H1 (cell line): ENCODE measurements around the gene PLEKHA5. TPM values are rescaled to one million over a fixed set of nuclear protein-coding genes. Genes with fewer than 3 reads are reported as not detected.

Experiments used
- CTCF ChIA-PET: fragments of 300-600 bp; sonication (Branson Sonifier 250); formaldehyde crosslinking; loops from one replicate; lab custom pipeline; 2021; ENCODE audit not compliant: partially characterized antibody; lab: Charles Lee
- POLR2A ChIA-PET: fragments of 300-600 bp; sonication (Branson Sonifier 250); formaldehyde crosslinking; loops from one replicate; lab custom pipeline; 2021; ENCODE audit warnings: inconsistent platforms; ENCODE audit not compliant: partially characterized antibody; lab: Charles Lee
- DNase-seq, 2 experiments: peaks; one replicate each; pipeline versions ENCODE4 v3.0.0 to v3.0.0-alpha.2; 2010 to 2022; ENCODE audit warnings: low spot score in 2 of 2, low read depth in 1 of 2, mixed read lengths in 1 of 2
- FAIRE-seq: peaks from 2 replicates; lab custom pipeline; 2011; peaks lifted over from hg19 to GRCh38; lab: Jason Lieb, UNC
- H2AFZ ChIP-seq: 2 replicates; pipeline ENCODE4 v1.8.1; 2012; ENCODE audit warnings: low read length, inconsistent platforms
- H2AK5ac ChIP-seq: 2 replicates; pipeline ENCODE4 v1.6.1; 2013; ENCODE audit warnings: low read depth, low read length
- H2BK120ac ChIP-seq: replicated peaks from 2 replicates; pipeline ENCODE3; 2013; ENCODE audit warnings: low read depth, low read length, inconsistent platforms
- H2BK12ac ChIP-seq: 2 replicates; pipeline ENCODE4 v1.6.1; 2013; ENCODE audit warnings: low read depth, low read length
- H2BK15ac ChIP-seq: 2 replicates; pipeline ENCODE4 v1.6.1; 2013; ENCODE audit warnings: low read length
- H2BK20ac ChIP-seq: 2 replicates; pipeline ENCODE4 v1.6.1; 2013; ENCODE audit warnings: low read length
- H2BK5ac ChIP-seq: 2 replicates; pipeline ENCODE4 v1.6.1; 2013; ENCODE audit warnings: low read depth, low read length
- H3K14ac ChIP-seq: 2 replicates; pipeline ENCODE4 v1.6.1; 2013; ENCODE audit warnings: inconsistent platforms; ENCODE audit not compliant: insufficient read length
- H3K18ac ChIP-seq: 2 replicates; pipeline ENCODE4 v1.6.1; 2013; ENCODE audit warnings: low read length; ENCODE audit errors: extremely low read depth
- H3K23ac ChIP-seq: 2 replicates; pipeline ENCODE4 v1.6.1; 2013; ENCODE audit warnings: inconsistent platforms; ENCODE audit not compliant: insufficient read length
- H3K23me2 ChIP-seq: 2 replicates; pipeline ENCODE4 v1.6.1; 2013; ENCODE audit warnings: low read depth, low read length
- H3K27ac ChIP-seq: 2 replicates; pipeline ENCODE4 v1.6.1; 2011; ENCODE audit warnings: low read depth, low read length, inconsistent platforms
- H3K27me3 ChIP-seq, 4 experiments: replicated peaks in 1 of 4; 1 replicate in 1 of 4; 2 replicates in 3 of 4; pipeline versions ENCODE4 v1.6.1 to v1.8.1; 2011 to 2013; ENCODE audit warnings: low read length in 3 of 4, mild to moderate bottlenecking in 3 of 4, inconsistent platforms in 2 of 4, mixed read lengths in 2 of 4, moderate library complexity in 1 of 4; ENCODE audit not compliant: control insufficient read depth in 3 of 4, insufficient read depth in 3 of 4; ENCODE audit errors: extremely low read depth in 1 of 4
- H3K36me3 ChIP-seq, 4 experiments: 2 replicates each; pipeline versions ENCODE4 v1.6.1 to v1.8.1; 2011 to 2013; ENCODE audit warnings: mild to moderate bottlenecking in 4 of 4, low read length in 3 of 4, moderate library complexity in 2 of 4, control low read depth in 1 of 4, inconsistent platforms in 1 of 4; ENCODE audit not compliant: insufficient read depth in 4 of 4, control insufficient read depth in 2 of 4
- H3K4ac ChIP-seq: replicated peaks from 2 replicates; pipeline ENCODE3; 2013; ENCODE audit warnings: low read length, low read depth, mixed read lengths, inconsistent platforms; ENCODE audit not compliant: insufficient read length
- H3K4me1 ChIP-seq, 4 experiments: replicated peaks in 1 of 4; 1 replicate in 1 of 4; 2 replicates in 3 of 4; pipeline versions ENCODE4 v1.6.1 to v1.8.1; 2011 to 2013; ENCODE audit warnings: low read length in 3 of 4, inconsistent platforms in 2 of 4, mixed read lengths in 1 of 4; ENCODE audit not compliant: insufficient read depth in 4 of 4, control insufficient read depth in 3 of 4
- H3K4me2 ChIP-seq, 2 experiments: 2 replicates each; pipeline versions ENCODE4 v1.6.1 to v1.8.1; 2011 to 2013; ENCODE audit warnings: low read depth in 2 of 2, low read length in 2 of 2, control low read depth in 1 of 2, inconsistent platforms in 1 of 2, mild to moderate bottlenecking in 1 of 2; ENCODE audit not compliant: insufficient read depth in 1 of 2
- H3K4me3 ChIP-seq, 4 experiments: fragments of 200-600, 300-600 bp in 1 of 4; sonication (generic), shearing (Covaris generic), sonication (Bioruptor Twin) in 1 of 4; 2 replicates each; pipeline versions ENCODE4 v1.5.1 to v1.8.1; 2011 to 2016; ENCODE audit warnings: low read length in 4 of 4, low read depth in 3 of 4, control low read depth in 2 of 4, inconsistent platforms in 2 of 4, mild to moderate bottlenecking in 2 of 4, mixed read lengths in 1 of 4, moderate library complexity in 1 of 4; ENCODE audit not compliant: insufficient read depth in 2 of 4; ENCODE audit errors: extremely low read depth in 1 of 4
- H3K56ac ChIP-seq: replicated peaks from 2 replicates; pipeline ENCODE3; 2013; ENCODE audit warnings: low read depth, mild to moderate bottlenecking, mixed read lengths, low read length, inconsistent platforms; ENCODE audit not compliant: insufficient read length
- H3K79me1 ChIP-seq: 2 replicates; pipeline ENCODE4 v1.6.1; 2013; ENCODE audit warnings: low read depth, low read length, control low read depth
- H3K79me2 ChIP-seq, 2 experiments: 2 replicates each; pipeline versions ENCODE4 v1.6.1 to v1.8.1; 2012 to 2013; ENCODE audit warnings: low read length in 2 of 2, mild to moderate bottlenecking in 2 of 2, inconsistent platforms in 1 of 2; ENCODE audit not compliant: insufficient read depth in 2 of 2, control insufficient read depth in 1 of 2
- H3K9ac ChIP-seq, 4 experiments: replicated peaks in 1 of 4; 1 replicate in 1 of 4; 2 replicates in 3 of 4; pipeline versions ENCODE4 v1.6.1 to v1.8.1; 2011 to 2013; ENCODE audit warnings: low read depth in 3 of 4, low read length in 3 of 4, control low read depth in 2 of 4, mild to moderate bottlenecking in 2 of 4, moderate library complexity in 2 of 4, inconsistent platforms in 1 of 4; ENCODE audit errors: extremely low read depth in 1 of 4
- H3K9me3 ChIP-seq, 2 experiments: 2 replicates each; pipeline versions ENCODE4 v1.6.1 to v1.8.1; 2012 to 2013; ENCODE audit warnings: mild to moderate bottlenecking in 2 of 2, moderate library complexity in 2 of 2, control low read depth in 1 of 2, inconsistent platforms in 1 of 2, low read depth in 1 of 2, low read length in 1 of 2, mixed read lengths in 1 of 2; ENCODE audit not compliant: insufficient read depth in 2 of 2
- H4K20me1 ChIP-seq, 2 experiments: replicated peaks in 1 of 2; 2 replicates each; pipeline versions ENCODE3 to v1.8.1; 2011 to 2013; ENCODE audit warnings: inconsistent platforms in 2 of 2, low read length in 2 of 2, mild to moderate bottlenecking in 1 of 2; ENCODE audit not compliant: insufficient read depth in 2 of 2, control insufficient read depth in 1 of 2
- H4K5ac ChIP-seq: 2 replicates; pipeline ENCODE4 v1.6.1; 2013; ENCODE audit warnings: low read length, low read depth, mixed read lengths, inconsistent platforms; ENCODE audit not compliant: insufficient read length
- H4K8ac ChIP-seq: 2 replicates; pipeline ENCODE4 v1.8.0; 2013; ENCODE audit warnings: mild to moderate bottlenecking, moderate library complexity, low read length, inconsistent platforms; ENCODE audit not compliant: insufficient read depth; ENCODE audit errors: extremely low read depth
- H4K91ac ChIP-seq: replicated peaks from 2 replicates; pipeline ENCODE3; 2013; ENCODE audit warnings: low read length, mixed read lengths, inconsistent platforms; ENCODE audit not compliant: insufficient read length
- ATF3 ChIP-seq: IDR thresholded peaks from 2 replicates; pipeline ENCODE4 v1.6.1; 2011; ENCODE audit warnings: low read depth, mild to moderate bottlenecking, low read length; ENCODE audit not compliant: insufficient read depth
- CBX8 ChIP-seq: fragments of 300-800, 300-1000 bp; sonication (generic); IDR thresholded peaks from 2 replicates; pipeline ENCODE4 v1.7.1; 2016; ENCODE audit warnings: low read depth, low read length, borderline replicate concordance
- GABPA ChIP-seq: IDR thresholded peaks from 2 replicates; pipeline ENCODE4 v1.6.1; 2011; ENCODE audit warnings: mild to moderate bottlenecking, low read length, moderate library complexity, borderline replicate concordance; ENCODE audit not compliant: insufficient read depth
- GTF2F1 ChIP-seq: IDR thresholded peaks from 2 replicates; pipeline ENCODE4 v1.6.1; 2012; ENCODE audit warnings: low read depth, low read length, improper control_type of control experiment, borderline replicate concordance
- JUND ChIP-seq: IDR thresholded peaks from 2 replicates; pipeline ENCODE4 v1.6.1; 2011; ENCODE audit warnings: mild to moderate bottlenecking, improper control_type of control experiment, low read length
- MAFK ChIP-seq: IDR thresholded peaks from 2 replicates; pipeline ENCODE4 v1.6.1; 2012; ENCODE audit warnings: low read depth, mild to moderate bottlenecking, improper control_type of control experiment, low read length
- MAX ChIP-seq: IDR thresholded peaks from 2 replicates; pipeline ENCODE4 v1.6.1; 2012; ENCODE audit warnings: inconsistent platforms
- PHF8 ChIP-seq: fragments of 200-600 bp; sonication (generic); conservative IDR thresholded peaks from 2 replicates; pipeline ENCODE4 v1.7.1; 2012; ENCODE audit warnings: low read depth, mild to moderate bottlenecking, inconsistent platforms, low read length, moderate library complexity
- RXRA ChIP-seq: IDR thresholded peaks from 2 replicates; pipeline ENCODE4 v1.6.1; 2011; ENCODE audit warnings: low read depth, mild to moderate bottlenecking, low read length, moderate library complexity; ENCODE audit not compliant: insufficient read depth
- SIN3A ChIP-seq, 2 experiments: IDR thresholded peaks in 1 of 2; conservative IDR thresholded peaks in 1 of 2; 2 replicates each; pipeline ENCODE4 v1.6.1; 2011 to 2012; ENCODE audit warnings: low read length in 2 of 2, improper control_type of control experiment in 1 of 2, low read depth in 1 of 2, mild to moderate bottlenecking in 1 of 2
- TAF1 ChIP-seq: IDR thresholded peaks from 2 replicates; pipeline ENCODE4 v1.6.1; 2011; ENCODE audit warnings: mild to moderate bottlenecking, low read depth, low read length
- WGBS, 2 experiments: shearing (Covaris generic) in 1 of 2; methylation state at CpG; one replicate each; pipeline versions ENCODE4 v1.1.6 to v1.1.7; 2013 to 2015; ENCODE audit warnings: low lambda C conversion rate in 2 of 2, mixed read lengths in 2 of 2, inconsistent platforms in 1 of 2, low coverage in 1 of 2, missing lambda C conversion rate in 1 of 2; ENCODE audit not compliant: insufficient replicate concordance in 2 of 2, insufficient coverage in 1 of 2, insufficient read length in 1 of 2; ENCODE audit errors: extremely low coverage in 1 of 2, missing lambda C conversion rate in 1 of 2; 5-methylcytosine and 5-hydroxymethylcytosine counted together
- polyA plus RNA-seq, 7 experiments: library from polyadenylated mRNA; depleted of rRNA in 3 of 7; stranded (reverse) in 5 of 7; unstranded in 2 of 7; fragments of >200 nt in 5 of 7; fragments of 200-250 nt in 2 of 7; gene quantifications; 1 replicate in 5 of 7; 2 replicates in 1 of 7; 4 replicates in 1 of 7; pipeline versions ENCODE4 v1.2.1 to v1.2.3, GENCODE V29; 2011 to 2013; ENCODE audit warnings: missing spikeins in 2 of 7, mixed read lengths in 2 of 7
- total RNA-seq: library from RNA; stranded (reverse); fragmentation: NEBNext Ultra II Directional; extraction: Animal tissue kit (Norgen Biotek cat#: 25700); gene quantifications from 2 replicates; pipeline ENCODE4 v1.2.1, GENCODE V29; 2021

The PLEKHA5 gene
- total and polyA plus RNA-seq, 2 of the 8 experiments (the other 6 are each of a cell fraction or from before 2014, with no cell fraction given): 17.2 to 66.1 TPM

- Histone ChIP-seq H3K4me2 (no peak overlapping the region), H2BK15ac (no peak overlapping the region), H3K36me3 (peaks cover 0 to 4% (median 0%) of the 10 kb centered on the region in 4 experiments; a peak in 1 of 8 replicates), H3K56ac (no peak overlapping the region), H3K4me1 (no peaks in the 10 kb centered on the region), H3K4ac (no peak overlapping the region), H2BK120ac (no peak overlapping the region), H2BK20ac (no peak overlapping the region), H3K14ac (no peak overlapping the region), H3K9ac (no peak overlapping the region), H3K27me3 (no peaks in the 10 kb centered on the region), H4K91ac (no peak overlapping the region), H3K79me2 (peaks cover 0 to 63% of the 10 kb centered on the region in 2 experiments; a peak in 3 of 4 replicates), H3K27ac (no peak overlapping the region), H2BK12ac (no peak overlapping the region), H3K18ac (no peak overlapping the region), H3K23me2 (no peaks in the 10 kb centered on the region), H3K79me1 (no peaks in the 10 kb centered on the region), H4K20me1 (peaks cover 0 to 2% of the 10 kb centered on the region in 2 experiments), H2BK5ac (no peak overlapping the region), H4K8ac (no peak overlapping the region), H3K9me3 (no peaks in the 10 kb centered on the region), H2AFZ (no peak overlapping the region), H3K4me3 (no peak overlapping the region), H2AK5ac (no peak overlapping the region), H4K5ac (no peak overlapping the region), H3K23ac (no peak overlapping the region)
- POLR2A ChIA-PET: no interaction called here
- CTCF ChIA-PET: interaction anchor here (0.8 to 1.4 kb wide), 2 partner anchors 34 to 63 kb away, joined by 5 read pairs; no protein-coding TSS in a partner anchor
- 92% methylated on average over 3 of the region's 3 CpGs; no CpG with 5 or more reads in 1 of the 2 experiments for WGBS, 2 experiments
- DNase-seq: no peak
- FAIRE-seq: no peak
- TF ChIP-seq JUND: no peak
- TF ChIP-seq TAF1: no peak
- no peak for TF ChIP-seq CBX8
- no peak for TF ChIP-seq GTF2F1
- TF ChIP-seq SIN3A (conservative IDR thresholded peaks at IDR 0.05 in 1 of 2, IDR thresholded peaks at IDR 0.05 in 1 of 2; ENCODE audit: low read depth in 1 of 2, low read length in 2 of 2): no peak
- no peak for TF ChIP-seq RXRA
- no peak for TF ChIP-seq MAFK
- TF ChIP-seq ATF3: no peak
- TF ChIP-seq PHF8: no peak
- TF ChIP-seq GABPA: no peak
- TF ChIP-seq MAX: no peak
Observed at GRCh38 chr12:19248929-19249602, 119.5 kb downstream of the PLEKHA5 start.
